Fibroblast of villous mesenchyme (primary cell): ENCODE results near the gene ZNF76. TPM values are rescaled to one million over a fixed set of nuclear protein-coding genes. Genes with fewer than 3 reads are reported as not detected.

Experiments
- DNase-seq: peaks from one replicate; pipeline ENCODE4 v3.0.0-alpha.2; 2010; ENCODE audit warnings: low read depth
- H3K4me3 ChIP-seq: 2 replicates; pipeline ENCODE4 v1.5.1; 2011; ENCODE audit warnings: low read depth, mild to moderate bottlenecking, low read length
- CTCF ChIP-seq: IDR thresholded peaks from 2 replicates; pipeline ENCODE4 v1.5.1; 2012; ENCODE audit warnings: low read depth, mild to moderate bottlenecking, low read length; ENCODE audit not compliant: insufficient read depth
- total RNA-seq: library from RNA; depleted of rRNA; stranded (reverse); fragments of >200 nt; gene quantifications from 2 replicates; pipeline ENCODE4 v1.2.3, GENCODE V29; 2012

Gene ZNF76
- 14.2 and 16.8 TPM in 2 replicates for total RNA-seq

DNA sequence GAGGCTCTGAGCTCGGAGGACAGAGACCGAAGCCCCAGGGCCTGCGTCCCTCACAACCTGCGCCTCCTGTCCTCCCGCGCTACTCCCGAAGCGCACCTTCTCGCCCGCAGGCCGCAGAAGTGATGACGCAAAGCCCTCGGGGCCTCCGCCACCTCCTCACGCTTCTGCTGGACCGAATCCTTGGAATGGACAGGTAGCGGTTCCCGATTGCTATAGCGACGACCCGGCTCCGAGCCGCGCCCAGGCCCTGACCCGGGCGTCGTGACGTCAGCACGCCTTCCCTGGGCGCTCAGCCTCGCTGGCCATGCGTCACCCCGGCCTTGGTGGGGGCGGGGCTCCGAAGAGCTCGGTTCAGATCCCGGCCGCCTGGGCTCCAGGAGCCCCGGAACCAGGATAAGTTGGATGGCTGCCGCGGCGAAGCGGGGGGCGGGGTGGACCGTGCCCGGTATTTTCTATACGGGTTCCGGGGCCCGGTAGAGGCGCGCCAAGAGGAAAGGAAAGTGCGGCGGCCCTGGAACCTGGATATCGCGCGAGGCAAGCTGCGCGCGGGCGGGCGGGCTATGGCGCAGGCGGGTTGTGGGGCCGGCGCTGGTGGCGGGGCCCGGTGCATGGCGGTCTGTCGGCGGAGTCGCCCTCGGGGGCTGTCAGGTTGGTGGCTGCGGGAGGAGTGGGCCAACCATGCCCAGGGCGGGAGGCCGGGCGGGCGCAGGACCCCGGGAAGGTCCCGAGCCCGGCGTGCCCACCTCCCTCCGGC is at the start of gene ZNF76:
ZNF76 (plus strand) TSS at position 542 of the 754 bp plus-strand sequence. CDS start 21,417 bp downstream, outside the sequence.
- peak within 1 kb of the TSS; percentile 89 for H3K4me3 ChIP-seq
- no peak for TF ChIP-seq CTCF
- peak; percentile 98 for DNase-seq

- no peak for DNase-seq
- peak overlapping the region; percentile 66 for H3K4me3 ChIP-seq
- no peak for TF ChIP-seq CTCF
Observed at GRCh38 chr6:35213298-35213791, 46.2 kb upstream of the ZNF76 start.

DNA sequence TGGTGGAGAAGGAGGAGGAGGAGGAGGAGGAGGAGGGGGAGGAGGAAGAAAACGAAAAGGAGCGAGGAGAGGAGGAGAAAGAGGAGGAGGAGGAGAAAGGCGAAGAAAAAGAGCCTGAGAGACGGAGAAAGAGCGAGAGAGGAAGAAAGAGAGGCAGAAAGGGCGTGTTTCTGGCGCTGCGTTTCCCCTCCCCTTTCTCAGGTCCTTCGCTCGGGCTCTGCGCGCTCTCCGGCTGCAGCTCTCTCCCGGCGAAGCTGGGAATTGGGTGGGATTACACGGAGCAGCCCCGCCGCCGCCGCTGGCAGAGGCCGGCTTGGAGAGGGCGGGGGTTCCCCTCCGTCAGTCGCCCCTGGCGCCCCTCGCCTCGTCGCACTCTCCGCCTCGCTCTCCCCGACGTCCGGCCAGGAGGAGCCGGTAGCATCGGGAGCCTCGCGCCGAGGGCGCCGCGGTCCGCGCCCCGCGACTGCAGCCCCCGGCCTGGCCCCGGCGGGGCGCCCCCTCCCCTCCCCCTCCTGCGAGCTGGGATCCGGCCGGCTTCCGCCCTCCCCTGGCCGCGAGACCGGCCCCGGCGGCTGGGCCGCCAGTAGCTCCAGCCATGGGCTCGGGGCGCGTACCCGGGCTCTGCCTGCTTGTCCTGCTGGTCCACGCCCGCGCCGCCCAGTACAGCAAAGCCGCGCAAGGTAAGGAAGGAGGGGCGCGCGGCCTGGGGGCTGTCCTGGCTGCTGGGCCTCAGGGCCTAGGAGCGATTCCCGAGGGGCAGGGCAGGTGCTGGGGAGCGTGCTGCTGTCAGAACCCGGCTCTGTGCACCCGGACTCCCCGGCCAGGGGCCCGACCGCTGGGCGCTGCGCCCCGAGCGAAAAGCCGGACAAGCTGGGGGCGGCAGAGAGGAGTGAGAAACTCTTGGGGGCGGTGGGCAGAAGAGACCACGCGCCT is 45.4 kb upstream of the ZNF76 start, which contains the start of gene SCUBE3:
SCUBE3 (plus strand) TSS at position 133 of the 933 bp plus-strand sequence; CDS start at position 596, 463 bp downstream.
- peak within 1 kb of the TSS; percentile 66 for H3K4me3 ChIP-seq
- TF ChIP-seq CTCF: no peak
- DNase-seq: peak; percentile 34

DNA sequence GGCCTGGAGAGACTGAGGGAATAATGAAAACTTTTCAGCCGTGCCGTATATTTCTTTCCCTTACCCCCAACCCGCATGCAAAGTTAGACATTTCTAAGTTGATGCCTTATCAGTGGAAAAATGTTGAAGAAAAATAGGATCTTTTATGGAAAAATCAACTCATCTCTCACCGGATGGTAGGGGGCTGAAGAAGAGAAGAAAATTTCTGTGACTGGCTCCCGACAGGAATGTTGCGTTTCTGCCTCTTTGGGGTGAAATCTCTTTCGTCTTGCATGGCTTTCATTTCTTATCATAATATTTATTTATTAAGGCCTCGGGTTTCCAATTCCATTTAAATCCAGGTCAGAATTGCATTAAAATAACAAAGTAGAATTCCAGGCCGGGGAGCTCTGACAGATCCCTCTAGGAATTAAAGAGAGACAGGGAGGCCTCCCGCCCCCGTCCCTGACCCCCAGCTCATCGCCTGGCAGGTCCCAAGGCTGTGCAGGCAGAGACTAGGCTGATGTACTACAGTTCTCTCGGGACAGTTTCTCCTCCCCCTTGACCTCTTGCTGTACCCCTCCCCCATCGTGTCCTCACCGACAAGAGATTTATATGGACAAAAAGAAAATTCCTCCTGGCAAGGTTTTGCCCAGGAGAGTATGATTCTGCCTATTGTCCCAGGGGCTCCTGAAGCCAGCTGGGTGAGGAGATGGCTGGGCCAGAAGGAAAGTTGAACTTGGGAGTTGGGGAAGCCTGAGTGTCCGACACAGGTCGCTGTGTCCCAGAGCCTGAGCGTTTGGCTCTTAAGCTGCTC is 44.5 kb upstream of the ZNF76 start:
- peak overlapping the region; percentile 66 for H3K4me3 ChIP-seq
- no peak for DNase-seq
- no peak for TF ChIP-seq CTCF

- H3K4me3 ChIP-seq: no peak overlapping the region
- no peak for TF ChIP-seq CTCF
- no peak for DNase-seq
Observed at GRCh38 chr6:35215665-35216411, 43.7 kb upstream of the ZNF76 start.
